Stimulated activated CD4-positive, alpha-beta T cell treated with anti-CD3 and anti-CD28 coated beads, Interleukin-15, amount 100 ng/mL, for 24 hours (primary cell): Measurements from ENCODE around the gene LRRC27.
"Not testable (repeated sequence)": the region's sequence is repeated elsewhere in the genome, so short reads cannot be mapped to it uniquely, and the experiment has no call there.

ENCODE experiments used
- DNase-seq: peaks from one replicate; pipeline ENCODE4 v3.0.0-alpha.2; 2020

Gene LRRC27

GRCh38 chr10:132301371-132302330 is 30.3 kb upstream of the LRRC27 start:
- no peak for DNase-seq

GRCh38 chr10:132302421-132303310 is 29.3 kb upstream of the LRRC27 start:
- DNase-seq, result no peak

GRCh38 chr10:132303361-132304115 is 28.5 kb upstream of the LRRC27 start:
- no peak for DNase-seq

GRCh38 chr10:132304756-132305509 is 27.1 kb upstream of the LRRC27 start:
- no peak for DNase-seq

GRCh38 chr10:132305654-132306342 is 26.2 kb upstream of the LRRC27 start:
- no peak for DNase-seq

GRCh38 chr10:132306343-132306685 is 25.7 kb upstream of the LRRC27 start:
- no peak for DNase-seq

GRCh38 chr10:132306864-132307751 is 24.9 kb upstream of the LRRC27 start:
- DNase-seq, result peak; percentile 52

GRCh38 chr10:132307823-132308586 is 24.0 kb upstream of the LRRC27 start, which contains the start of gene STK32C:
Gene STK32C (minus strand): TSS chr10:132307950. CDS start chr10:132307833, 117 bp downstream.
- peak; percentile 92 for DNase-seq

GRCh38 chr10:132308587-132309470 is 23.2 kb upstream of the LRRC27 start:
- no peak for DNase-seq

- DNase-seq, result no peak
Measured at GRCh38 chr10:132309471-132309865, 22.5 kb upstream of the LRRC27 start.

GRCh38 chr10:132309879-132310591 is 22.0 kb upstream of the LRRC27 start:
- no peak for DNase-seq

GRCh38 chr10:132310701-132311337 is 21.2 kb upstream of the LRRC27 start:
- DNase-seq, result no peak

GRCh38 chr10:132311338-132311939 is 20.6 kb upstream of the LRRC27 start:
- no peak for DNase-seq

GRCh38 chr10:132313305-132313704 is 18.7 kb upstream of the LRRC27 start:
- no peak for DNase-seq

GRCh38 chr10:132313865-132314264 is 18.1 kb upstream of the LRRC27 start:
- DNase-seq, result no peak

GRCh38 chr10:132314336-132314735 is 17.7 kb upstream of the LRRC27 start:
- no peak for DNase-seq

GRCh38 chr10:132314881-132315280 is 17.1 kb upstream of the LRRC27 start:
- not testable (repeated sequence) for DNase-seq
